Right lobe of liver (tissue), 4 donors: ENCODE data around the gene DDX10.

Experiments
- CTCF ChIP-seq, 4 donors: fragments of 200-600 bp in 3 of 4; fragments of 450-650 bp in 1 of 4; IDR thresholded peaks; one replicate each; pipeline versions ENCODE4 v1.5.1 to v1.8.0; 2016 to 2022; ENCODE audit warnings: antibody characterized with exemption in 4 of 4, mild to moderate bottlenecking in 2 of 4
- POLR2A ChIP-seq: fragments of 450-650 bp; IDR thresholded peaks from one replicate; pipeline ENCODE4 v1.6.1; 2017; ENCODE audit warnings: antibody characterized with exemption, mild to moderate bottlenecking
- donor health status: DM: no; HTN: no; CAD: no.
- donor health status: DM: no; HTN: no; CAD: no.
- donor health status: DM: no; HTN: yes; CAD: no.

DNA sequence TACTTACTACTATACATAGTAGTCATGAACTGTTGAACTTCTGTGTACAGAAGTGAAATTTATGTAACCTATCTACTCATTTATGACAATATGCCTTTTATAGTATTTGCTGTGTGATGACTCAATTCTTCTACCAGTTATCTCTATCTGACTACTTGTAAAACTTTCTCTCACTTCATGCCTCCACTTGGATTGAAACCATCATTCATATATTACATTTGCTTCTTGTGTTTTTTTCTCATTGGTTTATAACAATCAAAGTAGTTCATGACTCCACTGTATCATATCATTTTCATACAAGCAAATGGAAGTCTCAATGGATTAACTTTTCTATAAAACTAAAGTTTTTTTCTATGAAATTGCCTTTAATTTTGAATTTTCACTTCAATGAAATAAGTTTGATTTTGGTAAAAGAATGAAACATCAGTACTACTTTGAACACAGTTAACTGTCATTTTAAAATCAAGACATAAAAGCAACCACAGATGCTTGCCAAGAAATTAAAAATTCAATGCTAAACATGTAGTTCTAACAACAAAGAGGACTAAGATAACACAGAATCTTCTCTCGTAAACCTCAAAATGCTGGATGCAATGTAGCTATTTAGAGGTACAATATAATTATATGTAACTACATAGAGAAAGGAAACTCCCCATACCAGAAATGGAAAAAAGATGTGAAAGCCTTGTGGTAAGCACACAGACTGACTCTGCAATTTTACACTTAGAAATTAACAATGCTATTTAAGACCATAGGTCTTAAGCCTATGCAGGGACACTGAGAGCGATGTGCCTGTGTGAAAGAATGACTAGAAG lies 43.7 kb upstream of the DDX10 start:
- TF ChIP-seq CTCF (IDR thresholded peaks at IDR 0.05) (no peak), POLR2A (no peak)
